ENCODE data around the gene ATP6V0B.

Gene ATP6V0B

GRCh38 chr1:43994794-43995790 is 20.3 kb downstream of the ATP6V0B start:
- FAIRE-seq (no peak), DNase-seq (ENCODE audit: insufficient read length, low spot score) (no peak)
- no peak for TF ChIP-seq POLR2A (IDR thresholded peaks at IDR 0.05; ENCODE audit: low read depth, low read length)
- TF ChIP-seq PAX5 (IDR thresholded peaks at IDR 0.05; ENCODE audit: insufficient read depth, low read length, severe bottlenecking) = no peak
- no peak for TF ChIP-seq TAF1 (IDR thresholded peaks at IDR 0.05; ENCODE audit: low read depth, low read length)
- no peak for TF ChIP-seq POU2F2 (IDR thresholded peaks at IDR 0.05; ENCODE audit: low read depth, low read length)
- no peak for TF ChIP-seq SPI1 (IDR thresholded peaks at IDR 0.05; ENCODE audit: low read depth, low read length)
- no peak for TF ChIP-seq POLR2AphosphoS5 (IDR thresholded peaks at IDR 0.05; ENCODE audit: low read depth, low read length)

DNA sequence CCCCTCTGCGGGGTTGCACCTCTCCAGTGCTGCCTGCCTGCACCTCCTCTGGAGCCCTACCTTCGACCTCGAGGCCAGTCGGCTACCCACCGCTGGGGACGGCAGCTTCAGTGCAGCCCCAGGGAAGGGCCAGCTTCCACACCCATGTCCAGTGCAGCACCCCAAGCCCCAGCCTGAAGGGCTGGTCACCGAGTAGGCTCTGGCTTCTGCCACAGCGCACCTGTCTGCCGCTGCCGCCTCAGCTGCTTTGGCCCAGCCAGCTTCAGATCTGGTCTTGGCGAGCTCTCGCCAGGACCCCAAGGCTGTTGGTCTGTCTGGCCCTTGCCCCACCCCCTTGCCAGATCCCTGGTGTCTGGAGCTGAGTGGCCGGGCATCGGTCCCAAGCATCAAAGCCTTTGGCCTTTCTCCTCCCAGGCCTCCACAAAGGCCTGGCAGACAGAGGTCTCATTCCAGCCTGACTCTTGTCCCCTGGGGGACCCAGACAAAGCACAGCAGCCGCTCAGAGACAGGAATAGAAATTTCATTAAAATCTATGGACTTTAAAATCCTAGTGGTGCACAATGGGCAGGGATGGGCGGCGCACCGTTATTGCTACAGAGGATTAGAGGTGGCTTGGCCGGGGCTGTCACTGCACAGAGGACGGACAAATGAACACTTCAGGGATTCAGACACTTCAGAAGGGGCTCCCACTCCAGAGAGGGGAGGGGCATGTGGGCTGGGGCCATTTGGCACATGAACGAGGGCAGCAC is 21.4 kb downstream of the ATP6V0B start:
- DNase-seq (ENCODE audit: insufficient read length, low spot score) (no peak), FAIRE-seq (no peak)
- TF ChIP-seq PAX5 (IDR thresholded peaks at IDR 0.05; ENCODE audit: insufficient read depth, low read length, severe bottlenecking) = no peak
- TF ChIP-seq POU2F2 (IDR thresholded peaks at IDR 0.05; ENCODE audit: low read depth, low read length) = no peak
- TF ChIP-seq TAF1 (IDR thresholded peaks at IDR 0.05; ENCODE audit: low read depth, low read length) = no peak
- no peak for TF ChIP-seq SPI1 (IDR thresholded peaks at IDR 0.05; ENCODE audit: low read depth, low read length)
- TF ChIP-seq POLR2A (IDR thresholded peaks at IDR 0.05; ENCODE audit: low read depth, low read length) = no peak
- TF ChIP-seq POLR2AphosphoS5 (IDR thresholded peaks at IDR 0.05; ENCODE audit: low read depth, low read length) = no peak

DNA sequence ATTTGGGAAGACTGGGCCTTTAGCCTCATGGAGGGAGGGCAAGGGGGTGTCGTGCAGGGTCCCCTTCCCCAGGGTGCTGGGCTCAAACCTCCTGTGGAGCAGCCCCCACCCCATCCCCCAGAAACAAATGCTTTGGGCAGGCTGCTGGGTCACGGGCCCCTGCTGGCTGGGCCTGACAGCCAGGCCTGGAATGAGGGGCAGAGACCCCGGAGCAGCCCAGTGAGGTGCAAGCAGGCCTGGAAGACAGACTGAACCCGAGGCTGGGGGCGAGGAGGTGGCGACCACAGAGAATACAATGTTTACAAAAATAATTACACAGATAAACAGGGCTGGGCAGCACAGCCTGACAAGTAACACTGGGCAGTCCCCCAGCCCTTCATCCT is 22.0 kb downstream of the ATP6V0B start:
- DNase-seq (ENCODE audit: insufficient read length, low spot score) (no peak), FAIRE-seq (no peak)
- TF ChIP-seq PAX5 (IDR thresholded peaks at IDR 0.05; ENCODE audit: insufficient read depth, low read length, severe bottlenecking) (no peak), POU2F2 (IDR thresholded peaks at IDR 0.05; ENCODE audit: low read depth, low read length) (no peak), POLR2A (IDR thresholded peaks at IDR 0.05; ENCODE audit: low read depth, low read length) (no peak), SPI1 (IDR thresholded peaks at IDR 0.05; ENCODE audit: low read depth, low read length) (no peak), TAF1 (IDR thresholded peaks at IDR 0.05; ENCODE audit: low read depth, low read length) (no peak), POLR2AphosphoS5 (IDR thresholded peaks at IDR 0.05; ENCODE audit: low read depth, low read length) (no peak)

- DNase-seq (ENCODE audit: insufficient read length, low spot score) (no peak), FAIRE-seq (no peak)
Observed at GRCh38 chr1:43997295-43997999, 22.7 kb downstream of the ATP6V0B start.

GRCh38 chr1:43998000-43998378 is 23.2 kb downstream of the ATP6V0B start:
- TF ChIP-seq POU2F2 (IDR thresholded peaks at IDR 0.05; ENCODE audit: low read depth, low read length) = no peak
- TF ChIP-seq TAF1 (IDR thresholded peaks at IDR 0.05; ENCODE audit: low read depth, low read length) = no peak
- TF ChIP-seq POLR2AphosphoS5 (IDR thresholded peaks at IDR 0.05; ENCODE audit: low read depth, low read length) = no peak
- TF ChIP-seq PAX5 (IDR thresholded peaks at IDR 0.05; ENCODE audit: insufficient read depth, low read length, severe bottlenecking) = no peak
- no peak for TF ChIP-seq SPI1 (IDR thresholded peaks at IDR 0.05; ENCODE audit: low read depth, low read length)
- no peak for TF ChIP-seq POLR2A (IDR thresholded peaks at IDR 0.05; ENCODE audit: low read depth, low read length)
- DNase-seq (ENCODE audit: insufficient read length, low spot score) (no peak), FAIRE-seq (no peak)

More at GRCh38 chr1:43997295-43997999, 22.7 kb downstream of the ATP6V0B start:
- TF ChIP-seq TAF1 (IDR thresholded peaks at IDR 0.05; ENCODE audit: low read depth, low read length) = no peak
- TF ChIP-seq PAX5 (IDR thresholded peaks at IDR 0.05; ENCODE audit: insufficient read depth, low read length, severe bottlenecking) = no peak
- TF ChIP-seq SPI1 (IDR thresholded peaks at IDR 0.05; ENCODE audit: low read depth, low read length) = no peak
- no peak for TF ChIP-seq POLR2A (IDR thresholded peaks at IDR 0.05; ENCODE audit: low read depth, low read length)
- TF ChIP-seq POU2F2 (IDR thresholded peaks at IDR 0.05; ENCODE audit: low read depth, low read length) = no peak
- no peak for TF ChIP-seq POLR2AphosphoS5 (IDR thresholded peaks at IDR 0.05; ENCODE audit: low read depth, low read length)

DNA sequence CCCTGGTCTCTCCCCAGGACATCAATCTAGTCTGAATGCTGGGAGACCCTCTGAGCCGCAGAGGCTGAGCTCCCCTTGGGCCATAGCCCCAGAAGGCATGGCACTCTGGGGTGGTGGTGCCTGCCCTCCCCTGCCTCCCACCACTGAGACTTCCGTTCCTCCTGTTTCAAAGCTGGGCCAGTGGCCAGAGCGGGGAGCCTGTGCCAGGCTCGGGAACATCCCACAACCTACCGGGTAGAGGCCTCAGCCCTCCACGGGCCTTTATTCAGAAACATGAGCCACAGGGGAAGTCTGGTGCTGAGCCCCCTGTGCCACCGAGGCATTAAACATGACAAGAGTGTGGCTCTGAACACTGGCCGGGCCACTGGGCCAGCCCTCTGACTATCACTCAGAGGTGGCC is 24.7 kb downstream of the ATP6V0B start:
- FAIRE-seq = no peak

GRCh38 chr1:44000122-44000665 is 25.4 kb downstream of the ATP6V0B start:
- TF ChIP-seq TAF1 (IDR thresholded peaks at IDR 0.05; ENCODE audit: low read depth, low read length) = no peak
- no peak for TF ChIP-seq PAX5 (IDR thresholded peaks at IDR 0.05; ENCODE audit: insufficient read depth, low read length, severe bottlenecking)
- no peak for FAIRE-seq
- no peak for DNase-seq (ENCODE audit: insufficient read length, low spot score)

More for the DNA sequence above, 24.7 kb downstream of the ATP6V0B start:
- TF ChIP-seq POLR2A (IDR thresholded peaks at IDR 0.05; ENCODE audit: low read depth, low read length) (no peak), TAF1 (IDR thresholded peaks at IDR 0.05; ENCODE audit: low read depth, low read length) (no peak), POU2F2 (IDR thresholded peaks at IDR 0.05; ENCODE audit: low read depth, low read length) (no peak), POLR2AphosphoS5 (IDR thresholded peaks at IDR 0.05; ENCODE audit: low read depth, low read length) (no peak), SPI1 (IDR thresholded peaks at IDR 0.05; ENCODE audit: low read depth, low read length) (no peak)
- DNase-seq (ENCODE audit: insufficient read length, low spot score) = no peak

GRCh38 chr1:44002165-44002564 is 27.4 kb downstream of the ATP6V0B start:
- TF ChIP-seq SPI1 (IDR thresholded peaks at IDR 0.05; ENCODE audit: low read depth, low read length) = no peak
- no peak for TF ChIP-seq PAX5 (IDR thresholded peaks at IDR 0.05; ENCODE audit: insufficient read depth, low read length, severe bottlenecking)
- DNase-seq (ENCODE audit: insufficient read length, low spot score) (no peak), FAIRE-seq (no peak)
